NT2/D1 (cell line): Measurements from ENCODE around the gene NUCB1.

Source experiments
- SUZ12 ChIP-seq: IDR thresholded peaks from 2 replicates; pipeline ENCODE4 v1.6.1; 2011; ENCODE audit not compliant: insufficient read length, insufficient read depth; ENCODE audit errors: extremely low read depth
- YY1 ChIP-seq: IDR thresholded peaks from 2 replicates; pipeline ENCODE4 v1.6.1; 2011; ENCODE audit not compliant: insufficient read length, insufficient read depth

GRCh38 chr19:48953141-48953540 lies 53.0 kb downstream of the NUCB1 start:
- TF ChIP-seq YY1 (no peak), SUZ12 (no peak)
